AG09319 (cell line): ENCODE results near the gene SUMF1.

Experiments
- DNase-seq: peaks from one replicate; pipeline ENCODE4 v3.0.0-alpha.2; 2010; ENCODE audit warnings: low read depth; ENCODE audit errors: extremely low read depth
- CTCF ChIP-seq: IDR thresholded peaks from 2 replicates; pipeline ENCODE4 v1.5.1; 2011; ENCODE audit warnings: low read depth, mild to moderate bottlenecking, inconsistent platforms, low read length, moderate library complexity

Gene SUMF1

GRCh38 chr3:4419386-4419785 lies 47.7 kb downstream of the SUMF1 start:
- no peak for DNase-seq
- TF ChIP-seq CTCF: no peak

GRCh38 chr3:4418156-4418555 lies 48.9 kb downstream of the SUMF1 start:
- TF ChIP-seq CTCF: no peak
- no peak for DNase-seq

- DNase-seq: no peak
- no peak for TF ChIP-seq CTCF
Measured at GRCh38 chr3:4417449-4417848, 49.6 kb downstream of the SUMF1 start.

GRCh38 chr3:4416961-4417360 lies 50.1 kb downstream of the SUMF1 start:
- TF ChIP-seq CTCF: no peak
- DNase-seq: no peak

- no peak for TF ChIP-seq CTCF
Measured at GRCh38 chr3:4416427-4416945, 50.6 kb downstream of the SUMF1 start.

GRCh38 chr3:4413467-4413866 lies 53.6 kb downstream of the SUMF1 start:
- TF ChIP-seq CTCF: no peak
- no peak for DNase-seq

More at GRCh38 chr3:4416427-4416945, 50.6 kb downstream of the SUMF1 start:
- no peak for DNase-seq

GRCh38 chr3:4411833-4412232 lies 55.2 kb downstream of the SUMF1 start:
- no peak for TF ChIP-seq CTCF
- no peak for DNase-seq
